C4-2B (cell line): ENCODE results near the gene FHIT.

Source experiments
- CTCF ChIP-seq: fragments of 450-650 bp; conservative IDR thresholded peaks from 2 replicates; pipeline ENCODE4 v1.5.1; 2017; ENCODE audit warnings: mild to moderate bottlenecking
- ZFX ChIP-seq: fragments of 450-650 bp; IDR thresholded peaks from 2 replicates; pipeline ENCODE4 v1.6.1; 2017

GRCh38 chr3:59970796-59971195 is 1280.5 kb downstream of the FHIT start:
- TF ChIP-seq CTCF = no peak
- TF ChIP-seq ZFX = no peak
